Activated CD4-positive, alpha-beta T cell treated with anti-CD3 and anti-CD28 coated beads, Interleukin-2, amount 10 ng/mL, durations not matched to agents 7 days and 5 days (primary cell): Measurements from ENCODE around the gene HHAT. TPM values are rescaled to one million over a fixed set of nuclear protein-coding genes. Genes with fewer than 3 reads are reported as not detected.
"Not testable (repeated sequence)": the region's sequence is repeated elsewhere in the genome, so short reads cannot be mapped to it uniquely, and the experiment has no call there.

ENCODE experiments used
- CTCF ChIA-PET: fragments of 350-600 bp; sonication (Branson Sonifier 250); formaldehyde crosslinking; loops from one replicate; lab custom pipeline; 2021; ENCODE audit warnings: antibody characterized with exemption; lab: Charles Lee
- POLR2A ChIA-PET: fragments of 350-600 bp; sonication (Branson Sonifier 250); formaldehyde crosslinking; loops from one replicate; lab custom pipeline; 2021; ENCODE audit warnings: antibody characterized with exemption; lab: Charles Lee
- DNase-seq: peaks from one replicate; pipeline ENCODE4 v3.0.0-alpha.2; 2020
- H3K27ac Mint-ChIP-seq: one replicate; pipeline ENCODE4 v1.8.0; 2021; ENCODE audit warnings: mild to moderate bottlenecking, moderate library complexity, mixed read lengths
- H3K27me3 Mint-ChIP-seq: one replicate; pipeline ENCODE4 v1.8.0; 2021; ENCODE audit warnings: mixed read lengths
- H3K36me3 Mint-ChIP-seq: one replicate; pipeline ENCODE4 v1.8.0; 2021; ENCODE audit warnings: low read depth, mixed read lengths
- H3K4me1 Mint-ChIP-seq: one replicate; pipeline ENCODE4 v1.8.0; 2021; ENCODE audit warnings: mixed read lengths
- H3K4me3 Mint-ChIP-seq: one replicate; pipeline ENCODE4 v1.8.0; 2021; ENCODE audit warnings: mild to moderate bottlenecking, moderate library complexity, mixed read lengths
- H3K9me3 Mint-ChIP-seq: one replicate; pipeline ENCODE4 v1.8.0; 2021; ENCODE audit warnings: mixed read lengths
- total RNA-seq, 2 experiments: library from RNA; stranded (reverse); gene quantifications; one replicate each; pipeline ENCODE4 v1.2.3, GENCODE V29; 2021

HHAT gene
- total RNA-seq, 2 experiments from 2014 or later, result 1.3 to 1.5 TPM

DNA sequence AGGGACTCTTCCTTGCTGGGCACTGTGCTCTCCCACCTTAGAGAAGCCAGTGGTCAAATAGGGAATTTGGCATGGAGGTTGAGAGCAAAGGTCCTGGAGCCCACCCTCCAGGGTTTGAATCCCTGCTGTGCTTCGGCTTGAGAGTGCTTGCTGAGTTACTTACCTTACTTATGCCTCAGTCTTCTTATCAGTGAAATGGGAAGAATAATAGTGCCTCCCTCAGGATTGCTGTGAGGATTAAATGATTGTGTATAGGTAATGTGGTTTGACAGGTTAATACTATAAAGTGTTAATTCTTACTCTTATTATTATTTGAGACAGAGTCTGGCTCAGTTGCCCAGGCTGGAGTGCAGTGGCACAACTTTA is 79.2 kb downstream of the HHAT start:
- Mint-ChIP-seq H3K27me3 (peaks cover 5% of the 10 kb centered on the region), H3K4me1 (no peaks in the 10 kb centered on the region), H3K9me3 (no peaks in the 10 kb centered on the region), H3K36me3 (no peaks in the 10 kb centered on the region), H3K27ac (no peak overlapping the region), H3K4me3 (no peak overlapping the region)
- DNase-seq, result no peak
- POLR2A ChIA-PET, result no interaction called here
- CTCF ChIA-PET, result interaction anchor here (1.3 kb wide), 1 partner anchor 10 kb away, joined by 3 read pairs; no protein-coding TSS in a partner anchor

DNA sequence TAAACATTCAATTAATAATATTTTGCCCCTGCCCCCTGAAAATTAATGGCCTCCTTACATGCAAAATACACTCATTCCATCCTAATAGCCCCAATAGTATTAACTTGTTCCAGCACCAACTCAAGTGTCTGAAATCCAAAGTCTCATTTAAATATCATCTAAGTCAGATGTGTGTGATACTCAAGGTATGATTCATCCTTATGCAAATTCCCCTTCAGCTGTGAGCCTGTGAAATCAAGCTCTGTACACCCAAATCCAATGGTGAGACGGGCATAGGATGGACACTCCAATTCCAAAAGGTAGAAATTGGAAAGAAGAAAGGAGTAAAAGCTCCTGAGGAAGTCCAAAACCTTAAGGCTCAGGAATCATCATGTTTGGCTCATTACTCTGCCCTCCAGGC is 83.5 kb downstream of the HHAT start:
- ChIA-PET POLR2A (no interaction called here), CTCF (no interaction called here)
- H3K36me3 Mint-ChIP-seq, result no peaks in the 10 kb centered on the region
- H3K4me3 Mint-ChIP-seq, result no peak overlapping the region
- H3K4me1 Mint-ChIP-seq, result no peaks in the 10 kb centered on the region
- no peak for DNase-seq
- H3K27ac Mint-ChIP-seq, result no peak overlapping the region
- H3K9me3 Mint-ChIP-seq, result no peaks in the 10 kb centered on the region
- H3K27me3 Mint-ChIP-seq, result no peaks in the 10 kb centered on the region

DNA sequence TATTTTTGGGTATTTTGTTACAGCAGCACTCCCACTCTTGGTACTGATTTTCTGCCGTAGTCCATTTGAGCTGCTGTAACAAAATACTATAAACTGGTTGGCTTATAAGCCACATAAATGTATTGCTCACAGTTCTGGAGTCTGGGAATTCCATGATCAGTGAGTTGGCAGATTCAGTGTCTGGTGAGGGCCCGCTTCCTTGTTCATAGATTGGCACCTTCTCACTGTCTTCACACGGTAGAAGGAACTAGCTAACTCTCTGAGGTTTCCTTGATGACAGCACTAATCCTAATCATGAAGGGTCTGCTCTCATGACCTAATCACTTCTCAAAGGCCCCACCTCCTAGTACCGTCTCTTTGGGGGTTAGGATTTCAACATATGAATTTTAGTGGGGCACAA is 85.2 kb downstream of the HHAT start:
- CTCF ChIA-PET, result interaction anchor here (1.3 kb wide), 1 partner anchor 18 kb away, joined by 3 read pairs; no protein-coding TSS in a partner anchor
- H3K9me3 Mint-ChIP-seq, result no peaks in the 10 kb centered on the region
- no peaks in the 10 kb centered on the region for H3K36me3 Mint-ChIP-seq
- DNase-seq, result no peak
- no peak overlapping the region for H3K27ac Mint-ChIP-seq
- POLR2A ChIA-PET, result no interaction called here
- H3K4me1 Mint-ChIP-seq, result no peaks in the 10 kb centered on the region
- no peak overlapping the region for H3K4me3 Mint-ChIP-seq
- H3K27me3 Mint-ChIP-seq, result no peaks in the 10 kb centered on the region

DNA sequence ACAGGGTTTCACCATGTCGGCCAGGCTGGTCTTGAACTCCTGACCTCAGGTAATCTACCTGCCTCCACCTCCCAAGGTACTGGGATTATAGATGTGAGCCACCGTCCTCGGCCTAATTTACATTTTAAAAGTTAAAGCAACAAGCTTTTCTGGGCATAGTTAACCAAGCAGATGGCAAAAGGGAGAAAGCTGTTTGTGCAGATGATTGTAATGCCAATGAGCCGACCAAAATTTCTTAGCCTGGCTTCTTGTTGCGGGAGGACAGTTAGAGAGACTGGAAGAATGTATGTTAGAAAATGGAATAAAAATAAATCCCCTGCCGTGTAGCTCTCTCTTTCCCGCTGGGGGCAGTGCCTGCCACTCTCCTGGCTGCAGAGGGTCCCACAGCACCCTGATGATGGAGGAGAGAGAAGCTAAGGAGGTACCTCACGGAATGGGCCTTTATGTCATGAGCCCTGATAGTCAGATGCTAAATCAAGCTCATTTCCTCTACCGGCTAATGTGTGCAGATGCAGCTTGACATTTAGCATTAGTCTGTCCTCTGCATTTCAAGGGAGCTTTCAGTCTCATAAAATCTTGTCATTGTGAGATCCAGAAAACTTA is 87.2 kb downstream of the HHAT start:
- Mint-ChIP-seq H3K36me3 (no peaks in the 10 kb centered on the region), H3K4me1 (no peaks in the 10 kb centered on the region), H3K9me3 (no peaks in the 10 kb centered on the region), H3K27ac (no peak overlapping the region), H3K4me3 (no peak overlapping the region), H3K27me3 (no peaks in the 10 kb centered on the region)
- ChIA-PET POLR2A (no interaction called here), CTCF (no interaction called here)
- DNase-seq, result no peak

DNA sequence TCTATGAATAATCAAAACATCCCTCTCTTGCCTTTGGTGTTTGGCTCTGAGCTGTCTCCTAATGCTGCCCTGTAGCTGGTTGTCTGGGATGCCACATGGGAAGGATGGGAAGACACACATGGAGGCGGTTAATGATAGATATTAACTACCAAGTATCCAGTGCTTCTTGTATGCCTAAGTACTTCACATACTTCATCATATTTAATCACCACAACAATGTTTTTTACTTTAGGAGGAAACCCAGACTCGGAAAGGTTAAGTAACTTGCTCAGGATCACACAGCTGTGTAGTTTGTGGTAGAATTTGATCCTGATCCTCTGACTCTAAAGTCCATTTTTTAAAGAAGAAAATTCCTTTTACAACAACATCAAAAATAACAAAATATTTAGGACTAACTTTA is 88.0 kb downstream of the HHAT start:
- Mint-ChIP-seq H3K9me3 (no peaks in the 10 kb centered on the region), H3K36me3 (no peaks in the 10 kb centered on the region), H3K27me3 (no peaks in the 10 kb centered on the region), H3K27ac (no peak overlapping the region), H3K4me3 (no peak overlapping the region), H3K4me1 (no peaks in the 10 kb centered on the region)
- POLR2A ChIA-PET, result no interaction called here
- CTCF ChIA-PET, result no interaction called here
- no peak for DNase-seq

- ChIA-PET POLR2A (no interaction called here), CTCF (interaction anchor here (0.7 kb wide), 1 partner anchor 10 kb away, joined by 3 read pairs; no protein-coding TSS in a partner anchor)
- Mint-ChIP-seq H3K27ac (no peak overlapping the region), H3K36me3 (no peaks in the 10 kb centered on the region), H3K4me1 (no peaks in the 10 kb centered on the region), H3K9me3 (no peaks in the 10 kb centered on the region), H3K27me3 (no peaks in the 10 kb centered on the region), H3K4me3 (no peak overlapping the region)
- DNase-seq, result no peak
Observed at GRCh38 chr1:210417881-210418280, 89.2 kb downstream of the HHAT start.

DNA sequence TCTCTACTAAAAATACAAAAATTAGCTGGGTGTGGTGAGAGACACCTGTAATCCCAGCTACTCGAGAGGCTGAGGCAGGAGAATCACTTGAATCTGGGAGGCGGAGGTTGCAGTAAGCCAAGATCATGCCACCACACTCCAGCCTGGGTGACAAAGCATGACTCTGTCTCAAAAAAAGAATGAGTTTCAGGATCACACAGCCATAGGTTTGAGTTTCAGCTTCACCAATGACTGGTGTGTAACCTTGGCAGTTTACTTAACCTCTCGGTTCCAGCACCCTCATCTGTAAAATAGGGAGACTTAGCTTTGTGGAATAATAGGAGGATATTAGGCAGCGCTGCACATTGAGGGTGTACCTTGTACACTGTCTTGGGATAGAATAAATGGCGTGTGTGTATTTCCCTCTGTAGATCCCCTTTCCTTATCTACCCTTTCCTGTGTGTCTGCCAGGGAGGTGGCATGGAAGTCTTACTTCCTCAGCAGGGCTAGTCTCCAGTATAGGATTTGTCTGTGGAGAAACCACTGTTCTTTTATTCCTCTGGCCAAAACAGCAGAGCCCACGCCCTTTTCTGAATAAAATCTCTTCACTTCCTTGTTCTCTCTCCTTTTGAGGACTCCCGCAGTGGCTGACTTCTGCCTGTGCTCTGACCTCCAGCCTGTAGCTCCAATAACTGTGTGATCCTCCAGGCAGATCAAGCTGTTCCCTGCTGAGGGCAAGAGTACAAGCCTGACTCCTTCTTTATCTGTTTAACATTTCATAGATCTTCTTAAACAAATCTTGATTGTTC is 90.4 kb downstream of the HHAT start:
- H3K9me3 Mint-ChIP-seq, result no peaks in the 10 kb centered on the region
- no peaks in the 10 kb centered on the region for H3K36me3 Mint-ChIP-seq
- POLR2A ChIA-PET, result no interaction called here
- no peak overlapping the region for H3K27ac Mint-ChIP-seq
- DNase-seq, result no peak
- no peaks in the 10 kb centered on the region for H3K27me3 Mint-ChIP-seq
- H3K4me1 Mint-ChIP-seq, result no peaks in the 10 kb centered on the region
- CTCF ChIA-PET, result interaction anchor here (1.3 kb wide), 1 partner anchor 715 kb away, joined by 3 read pairs; the partner anchor contains the start of gene KCNH1
- H3K4me3 Mint-ChIP-seq, result no peak overlapping the region

DNA sequence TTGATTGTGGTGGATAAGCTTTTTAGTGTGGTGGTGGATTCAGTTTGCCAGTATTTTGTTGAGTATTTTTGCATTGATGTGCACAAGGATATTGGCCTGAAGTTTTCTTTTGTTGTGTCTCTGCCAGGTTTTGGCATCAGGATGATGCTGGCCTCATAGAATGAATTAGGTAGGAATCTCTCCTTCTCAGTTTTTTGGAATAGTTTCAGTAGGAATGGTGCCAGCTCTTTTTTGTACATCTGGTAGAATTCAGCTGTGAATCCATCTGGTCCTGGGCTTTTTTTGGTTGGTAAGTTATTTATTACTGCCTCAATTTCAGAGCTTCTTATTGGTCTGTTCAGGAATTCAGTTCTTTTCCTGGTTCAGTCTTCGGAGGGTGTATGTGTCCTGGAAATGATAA is 98.0 kb downstream of the HHAT start:
- H3K36me3 Mint-ChIP-seq, POLR2A ChIA-PET, H3K27ac Mint-ChIP-seq, H3K27me3 Mint-ChIP-seq, DNase-seq, H3K4me1 Mint-ChIP-seq, H3K9me3 Mint-ChIP-seq, H3K4me3 Mint-ChIP-seq: not testable (repeated sequence)
- CTCF ChIA-PET, result interaction anchor here (1.1 kb wide), 1 partner anchor 14 kb away, joined by 3 read pairs; no protein-coding TSS in a partner anchor

DNA sequence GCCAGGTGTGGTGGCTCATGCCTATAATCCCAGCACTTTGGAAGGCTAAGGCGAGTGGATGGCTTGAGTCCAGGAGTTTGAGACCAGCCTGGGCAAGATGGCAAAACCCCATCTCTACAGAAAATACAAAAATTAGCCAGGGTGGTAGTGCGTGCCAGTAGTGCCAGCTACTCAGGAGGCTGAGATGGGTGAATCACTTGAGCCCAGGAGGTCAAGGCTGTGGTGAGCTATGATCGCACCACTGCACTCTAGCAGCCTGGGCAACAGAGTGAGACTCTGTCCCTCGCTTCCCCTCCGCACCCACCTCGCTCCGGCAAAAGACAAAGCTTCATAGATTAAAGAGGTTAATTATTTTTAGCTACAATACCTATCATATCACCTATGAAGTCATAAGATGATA is 100.0 kb downstream of the HHAT start:
- POLR2A ChIA-PET, result no interaction called here
- no peak overlapping the region for H3K27ac Mint-ChIP-seq
- H3K4me1 Mint-ChIP-seq, result no peaks in the 10 kb centered on the region
- DNase-seq, result no peak
- CTCF ChIA-PET, result interaction anchor here (1.1 kb wide), 1 partner anchor 45 kb away, joined by 3 read pairs; no protein-coding TSS in a partner anchor
- H3K36me3 Mint-ChIP-seq, result no peaks in the 10 kb centered on the region
- peaks cover 9% of the 10 kb centered on the region for H3K27me3 Mint-ChIP-seq
- H3K9me3 Mint-ChIP-seq, result no peaks in the 10 kb centered on the region
- no peak overlapping the region for H3K4me3 Mint-ChIP-seq

- Mint-ChIP-seq H3K36me3 (no peaks in the 10 kb centered on the region), H3K27ac (no peak overlapping the region), H3K9me3 (no peaks in the 10 kb centered on the region), H3K27me3 (no peaks in the 10 kb centered on the region), H3K4me1 (no peaks in the 10 kb centered on the region), H3K4me3 (no peak overlapping the region)
- no peak for DNase-seq
- ChIA-PET POLR2A (no interaction called here), CTCF (no interaction called here)
Observed at GRCh38 chr1:210434223-210434622, 105.5 kb downstream of the HHAT start.

- no peak for DNase-seq
- Mint-ChIP-seq H3K4me3 (no peak overlapping the region), H3K27me3 (no peaks in the 10 kb centered on the region), H3K27ac (no peak overlapping the region), H3K36me3 (no peaks in the 10 kb centered on the region), H3K4me1 (no peaks in the 10 kb centered on the region), H3K9me3 (no peaks in the 10 kb centered on the region)
- ChIA-PET POLR2A (no interaction called here), CTCF (no interaction called here)
Observed at GRCh38 chr1:210437111-210437510, 108.4 kb downstream of the HHAT start.

DNA sequence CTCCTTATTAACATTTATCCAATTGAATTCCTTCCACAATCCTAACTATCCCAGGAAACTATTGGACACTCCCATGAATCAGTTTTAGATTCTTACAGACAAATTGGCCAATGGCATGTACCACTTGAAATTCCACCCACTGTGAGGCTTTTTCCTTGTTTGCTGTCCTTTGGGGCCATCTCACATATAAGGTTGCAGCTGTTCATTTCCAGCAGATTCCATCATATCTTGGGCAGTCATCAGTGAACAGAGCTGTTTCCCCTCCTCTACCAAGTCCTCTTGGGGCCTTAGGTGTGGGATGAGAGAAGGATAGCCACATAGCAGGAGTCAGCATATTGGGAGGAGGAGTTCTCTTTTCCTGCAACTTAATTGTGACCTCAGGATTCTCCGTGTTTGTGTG is 109.1 kb downstream of the HHAT start:
- Mint-ChIP-seq H3K27ac (no peak overlapping the region), H3K9me3 (no peaks in the 10 kb centered on the region), H3K4me3 (no peak overlapping the region), H3K4me1 (no peaks in the 10 kb centered on the region), H3K27me3 (no peaks in the 10 kb centered on the region), H3K36me3 (no peaks in the 10 kb centered on the region)
- ChIA-PET CTCF (no interaction called here), POLR2A (no interaction called here)
- DNase-seq, result no peak

GRCh38 chr1:210438928-210439841 is 110.5 kb downstream of the HHAT start:
- Mint-ChIP-seq H3K4me1 (no peaks in the 10 kb centered on the region), H3K9me3 (no peaks in the 10 kb centered on the region), H3K27me3 (no peaks in the 10 kb centered on the region), H3K4me3 (no peak overlapping the region), H3K36me3 (no peaks in the 10 kb centered on the region), H3K27ac (no peak overlapping the region)
- CTCF ChIA-PET, result interaction anchor here (0.5 to 1.1 kb wide), 2 partner anchors 13 to 99 kb away, joined by 3 read pairs; no protein-coding TSS in a partner anchor
- POLR2A ChIA-PET, result no interaction called here
- no peak for DNase-seq
